ENCODE data around the gene ZNF148. TPM values are rescaled to one million over a fixed set of nuclear protein-coding genes. Genes with fewer than 3 reads are reported as not detected.

Gene ZNF148
- total RNA-seq, 1 experiment from 2014 or later, result 55.8 TPM

DNA sequence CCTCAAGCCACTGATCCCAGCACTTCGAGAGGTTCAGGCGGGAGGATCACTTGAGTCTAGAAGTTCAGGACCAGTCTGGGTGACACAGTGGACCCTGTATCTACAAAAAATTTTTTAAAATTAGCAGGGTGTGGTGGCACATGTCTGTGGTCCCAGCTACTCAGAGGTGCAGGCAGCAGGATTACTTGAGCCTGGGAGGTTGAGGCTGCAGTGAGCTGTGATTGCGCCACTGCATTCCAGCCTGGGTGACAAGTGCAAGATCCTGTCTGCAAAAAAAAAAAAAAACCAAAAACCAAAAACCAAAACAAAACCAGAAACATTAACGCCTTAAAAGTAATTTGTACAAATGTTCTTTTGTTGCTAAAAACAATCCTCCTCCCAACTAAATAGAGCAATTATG lies 134.6 kb downstream of the ZNF148 start:
- DNase-seq (ENCODE audit: low read depth, low spot score), result no peak
- ChIA-PET CTCF (no interaction called here), POLR2A (no interaction called here)
- intact Hi-C loops (cut with micrococcal nuclease; ENCODE audit: unreplicated experiment), result no loop called here
- TF ChIP-seq SIN3A (IDR thresholded peaks at IDR 0.05; ENCODE audit: borderline replicate concordance, insufficient read depth, low read depth, low read length), result no peak
- TF ChIP-seq, protein P1, sequence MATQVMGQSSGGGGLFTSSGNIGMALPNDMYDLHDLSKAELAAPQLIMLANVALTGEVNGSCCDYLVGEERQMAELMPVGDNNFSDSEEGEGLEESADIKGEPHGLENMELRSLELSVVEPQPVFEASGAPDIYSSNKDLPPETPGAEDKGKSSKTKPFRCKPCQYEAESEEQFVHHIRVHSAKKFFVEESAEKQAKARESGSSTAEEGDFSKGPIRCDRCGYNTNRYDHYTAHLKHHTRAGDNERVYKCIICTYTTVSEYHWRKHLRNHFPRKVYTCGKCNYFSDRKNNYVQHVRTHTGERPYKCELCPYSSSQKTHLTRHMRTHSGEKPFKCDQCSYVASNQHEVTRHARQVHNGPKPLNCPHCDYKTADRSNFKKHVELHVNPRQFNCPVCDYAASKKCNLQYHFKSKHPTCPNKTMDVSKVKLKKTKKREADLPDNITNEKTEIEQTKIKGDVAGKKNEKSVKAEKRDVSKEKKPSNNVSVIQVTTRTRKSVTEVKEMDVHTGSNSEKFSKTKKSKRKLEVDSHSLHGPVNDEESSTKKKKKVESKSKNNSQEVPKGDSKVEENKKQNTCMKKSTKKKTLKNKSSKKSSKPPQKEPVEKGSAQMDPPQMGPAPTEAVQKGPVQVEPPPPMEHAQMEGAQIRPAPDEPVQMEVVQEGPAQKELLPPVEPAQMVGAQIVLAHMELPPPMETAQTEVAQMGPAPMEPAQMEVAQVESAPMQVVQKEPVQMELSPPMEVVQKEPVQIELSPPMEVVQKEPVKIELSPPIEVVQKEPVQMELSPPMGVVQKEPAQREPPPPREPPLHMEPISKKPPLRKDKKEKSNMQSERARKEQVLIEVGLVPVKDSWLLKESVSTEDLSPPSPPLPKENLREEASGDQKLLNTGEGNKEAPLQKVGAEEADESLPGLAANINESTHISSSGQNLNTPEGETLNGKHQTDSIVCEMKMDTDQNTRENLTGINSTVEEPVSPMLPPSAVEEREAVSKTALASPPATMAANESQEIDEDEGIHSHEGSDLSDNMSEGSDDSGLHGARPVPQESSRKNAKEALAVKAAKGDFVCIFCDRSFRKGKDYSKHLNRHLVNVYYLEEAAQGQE (IDR thresholded peaks at IDR 0.05; ENCODE audit: insufficient read depth in 1 of 2, low read depth in 2 of 2, low read length in 1 of 2), result no peak
- no peak for TF ChIP-seq POLR2AphosphoS5 (IDR thresholded peaks at IDR 0.05; ENCODE audit: low read depth, low read length)
- TF ChIP-seq, protein P2, sequence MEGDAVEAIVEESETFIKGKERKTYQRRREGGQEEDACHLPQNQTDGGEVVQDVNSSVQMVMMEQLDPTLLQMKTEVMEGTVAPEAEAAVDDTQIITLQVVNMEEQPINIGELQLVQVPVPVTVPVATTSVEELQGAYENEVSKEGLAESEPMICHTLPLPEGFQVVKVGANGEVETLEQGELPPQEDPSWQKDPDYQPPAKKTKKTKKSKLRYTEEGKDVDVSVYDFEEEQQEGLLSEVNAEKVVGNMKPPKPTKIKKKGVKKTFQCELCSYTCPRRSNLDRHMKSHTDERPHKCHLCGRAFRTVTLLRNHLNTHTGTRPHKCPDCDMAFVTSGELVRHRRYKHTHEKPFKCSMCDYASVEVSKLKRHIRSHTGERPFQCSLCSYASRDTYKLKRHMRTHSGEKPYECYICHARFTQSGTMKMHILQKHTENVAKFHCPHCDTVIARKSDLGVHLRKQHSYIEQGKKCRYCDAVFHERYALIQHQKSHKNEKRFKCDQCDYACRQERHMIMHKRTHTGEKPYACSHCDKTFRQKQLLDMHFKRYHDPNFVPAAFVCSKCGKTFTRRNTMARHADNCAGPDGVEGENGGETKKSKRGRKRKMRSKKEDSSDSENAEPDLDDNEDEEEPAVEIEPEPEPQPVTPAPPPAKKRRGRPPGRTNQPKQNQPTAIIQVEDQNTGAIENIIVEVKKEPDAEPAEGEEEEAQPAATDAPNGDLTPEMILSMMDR (IDR thresholded peaks at IDR 0.05), result no peak
- Histone ChIP-seq H3K27ac (ENCODE audit: low read length) (no peak overlapping the region), H3K36me3 (ENCODE audit: control insufficient read depth, insufficient read depth, low read length) (no peaks in the 10 kb centered on the region), H3K27me3 (ENCODE audit: control insufficient read depth, insufficient read depth, low read length) (no peaks in the 10 kb centered on the region), H3K4me1 (ENCODE audit: control insufficient read depth, insufficient read depth, low read length) (no peaks in the 10 kb centered on the region), H3K9me3 (ENCODE audit: control insufficient read depth, insufficient read depth, low read depth, low read length) (no peaks in the 10 kb centered on the region), H3K4me3 (ENCODE audit: low read depth in 2 of 2, low read length in 2 of 2) (no peak overlapping the region)
- no peak for ATAC-seq
- in situ Hi-C loops (cut with HindIII; ENCODE audit: low pct_unique_long_range_greater_than_20kb, low sequenced_read_pairs), result no loop called here
- no TSS peak for BruUV-seq (replicated peaks)

DNA sequence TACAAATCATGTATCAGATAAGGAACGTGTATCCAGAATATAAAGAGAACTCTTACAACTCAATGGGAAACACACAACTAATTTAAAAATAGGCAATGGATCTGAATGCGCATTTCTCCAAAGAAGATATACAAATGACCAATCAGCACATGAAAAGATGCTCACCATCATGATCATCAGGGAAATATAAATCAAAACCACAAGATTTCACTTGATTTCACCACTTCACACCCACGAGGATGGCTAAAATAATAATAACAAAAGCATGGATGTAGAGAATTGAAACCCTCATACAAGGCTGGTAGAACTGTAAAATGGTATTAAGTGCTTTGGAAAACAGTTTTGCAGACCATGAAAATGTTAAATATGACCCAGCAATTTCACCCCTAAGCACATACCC lies 135.9 kb downstream of the ZNF148 start:
- Histone ChIP-seq H3K36me3 (ENCODE audit: control insufficient read depth, insufficient read depth, low read length) (no peaks in the 10 kb centered on the region), H3K4me3 (ENCODE audit: low read depth in 2 of 2, low read length in 2 of 2) (no peak overlapping the region), H3K4me1 (ENCODE audit: control insufficient read depth, insufficient read depth, low read length) (no peaks in the 10 kb centered on the region), H3K9me3 (ENCODE audit: control insufficient read depth, insufficient read depth, low read depth, low read length) (no peaks in the 10 kb centered on the region), H3K27me3 (ENCODE audit: control insufficient read depth, insufficient read depth, low read length) (no peaks in the 10 kb centered on the region), H3K27ac (ENCODE audit: low read length) (no peak overlapping the region)
- ChIA-PET POLR2A (no interaction called here), CTCF (no interaction called here)
- intact Hi-C loops (cut with micrococcal nuclease; ENCODE audit: unreplicated experiment) (no loop called here), in situ Hi-C loops (cut with HindIII; ENCODE audit: low pct_unique_long_range_greater_than_20kb, low sequenced_read_pairs) (no loop called here)
- ATAC-seq, result no peak
- DNase-seq (ENCODE audit: low read depth, low spot score), result no peak
- no TSS peak for BruUV-seq (replicated peaks)
- TF ChIP-seq TCF7L2 (IDR thresholded peaks at IDR 0.05; ENCODE audit: low read depth, low read length), result no peak
- TF ChIP-seq SIN3A (IDR thresholded peaks at IDR 0.05; ENCODE audit: borderline replicate concordance, insufficient read depth, low read depth, low read length), result no peak
- no peak for TF ChIP-seq POLR2AphosphoS5 (IDR thresholded peaks at IDR 0.05; ENCODE audit: low read depth, low read length)
- TF ChIP-seq, protein P2 (IDR thresholded peaks at IDR 0.05), result no peak
- TF ChIP-seq, protein P1 (IDR thresholded peaks at IDR 0.05; ENCODE audit: insufficient read depth in 1 of 2, low read depth in 2 of 2, low read length in 1 of 2), result no peak
